TTC549 (cell line): ENCODE data around the gene NPY.
"Not testable (repeated sequence)": the region's sequence is repeated elsewhere in the genome, so short reads cannot be mapped to it uniquely, and the experiment has no call there.

Experiments used
- FAIRE-seq: peaks from 2 replicates; lab custom pipeline; 2012; peaks lifted over from hg19 to GRCh38; lab: Jason Lieb, UNC

The NPY gene

DNA sequence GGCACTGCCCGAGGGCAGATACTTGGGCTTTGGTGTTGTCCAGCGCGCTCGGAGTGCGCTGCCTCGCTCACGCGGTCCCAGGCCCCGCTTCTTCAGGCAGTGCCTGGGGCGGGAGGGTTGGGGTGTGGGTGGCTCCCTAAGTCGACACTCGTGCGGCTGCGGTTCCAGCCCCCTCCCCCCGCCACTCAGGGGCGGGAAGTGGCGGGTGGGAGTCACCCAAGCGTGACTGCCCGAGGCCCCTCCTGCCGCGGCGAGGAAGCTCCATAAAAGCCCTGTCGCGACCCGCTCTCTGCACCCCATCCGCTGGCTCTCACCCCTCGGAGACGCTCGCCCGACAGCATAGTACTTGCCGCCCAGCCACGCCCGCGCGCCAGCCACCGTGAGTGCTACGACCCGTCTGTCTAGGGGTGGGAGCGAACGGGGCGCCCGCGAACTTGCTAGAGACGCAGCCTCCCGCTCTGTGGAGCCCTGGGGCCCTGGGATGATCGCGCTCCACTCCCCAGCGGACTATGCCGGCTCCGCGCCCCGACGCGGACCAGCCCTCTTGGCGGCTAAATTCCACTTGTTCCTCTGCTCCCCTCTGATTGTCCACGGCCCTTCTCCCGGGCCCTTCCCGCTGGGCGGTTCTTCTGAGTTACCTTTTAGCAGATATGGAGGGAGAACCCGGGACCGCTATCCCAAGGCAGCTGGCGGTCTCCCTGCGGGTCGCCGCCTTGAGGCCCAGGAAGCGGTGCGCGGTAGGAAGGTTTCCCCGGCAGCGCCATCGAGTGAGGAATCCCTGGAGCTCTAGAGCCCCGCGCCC lies at the start of gene NPY:
Gene NPY, plus strand, starts transcription at position 294 of the 802 bp plus-strand sequence. CDS start 1,051 bp downstream, outside the sequence.
- FAIRE-seq: no peak

GRCh38 chr7:24239260-24239659 lies 44.7 kb upstream of the NPY start:
- no peak for FAIRE-seq

GRCh38 chr7:24241206-24241605 lies 42.8 kb upstream of the NPY start:
- no peak for FAIRE-seq

- FAIRE-seq: no peak
Measured at GRCh38 chr7:24244554-24244953, 39.4 kb upstream of the NPY start.

DNA sequence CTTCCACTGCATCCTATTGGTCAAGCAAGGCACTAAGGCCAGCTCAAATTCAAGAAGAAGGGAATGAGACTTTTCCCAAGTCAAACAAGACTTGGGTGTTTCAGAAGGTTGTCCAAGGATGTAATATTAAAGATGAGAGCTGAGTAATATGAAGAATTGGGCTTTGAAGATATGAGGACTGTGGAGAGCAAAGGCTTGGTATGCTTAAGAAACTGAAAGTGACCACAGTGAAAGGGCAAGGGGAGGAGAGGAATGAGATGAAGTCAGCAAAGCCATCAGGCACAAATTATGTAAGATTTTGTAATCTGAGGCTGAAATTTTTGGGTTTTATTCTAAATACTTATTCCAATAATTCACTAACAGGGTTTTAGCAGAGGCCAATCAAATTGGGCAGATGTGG lies 38.6 kb upstream of the NPY start:
- FAIRE-seq: no peak

DNA sequence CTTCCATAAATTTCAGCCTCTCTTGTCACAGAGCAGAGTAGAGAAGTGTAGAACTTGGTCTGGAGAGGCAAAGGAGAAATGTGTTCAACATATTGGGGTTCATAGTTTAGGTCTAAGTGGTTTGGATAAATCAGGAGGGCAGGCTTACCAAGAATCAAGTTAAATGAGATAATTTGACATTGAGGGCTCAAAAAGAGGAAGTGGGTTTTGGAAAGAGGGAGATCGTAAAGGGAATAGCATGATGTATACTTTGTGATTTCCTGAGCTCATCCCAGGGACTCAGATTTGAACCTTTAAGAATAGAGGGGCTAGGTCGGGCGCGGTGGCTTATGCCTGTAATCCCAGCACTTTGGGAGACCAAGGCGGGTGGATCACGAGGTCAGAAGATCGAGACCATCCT lies 34.7 kb upstream of the NPY start:
- no peak for FAIRE-seq

DNA sequence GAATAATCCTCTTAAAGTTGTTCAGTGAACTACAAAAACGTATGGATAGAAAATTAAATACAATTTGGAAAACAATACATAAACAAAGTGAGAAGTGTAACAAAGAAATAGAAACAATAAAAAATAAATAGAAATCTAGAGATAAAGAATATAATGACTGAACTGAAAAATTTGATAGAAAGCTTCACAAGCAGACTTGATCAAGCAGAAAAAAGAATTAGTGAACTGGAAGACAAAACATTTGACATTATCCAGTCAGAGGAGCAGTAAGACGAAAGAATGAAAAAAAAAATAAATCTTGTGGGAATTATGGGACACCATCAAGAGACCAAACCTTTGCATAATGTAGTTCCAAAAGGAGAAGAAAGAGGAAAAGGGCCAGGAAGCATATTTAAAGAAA lies 32.4 kb upstream of the NPY start:
- no peak for FAIRE-seq

DNA sequence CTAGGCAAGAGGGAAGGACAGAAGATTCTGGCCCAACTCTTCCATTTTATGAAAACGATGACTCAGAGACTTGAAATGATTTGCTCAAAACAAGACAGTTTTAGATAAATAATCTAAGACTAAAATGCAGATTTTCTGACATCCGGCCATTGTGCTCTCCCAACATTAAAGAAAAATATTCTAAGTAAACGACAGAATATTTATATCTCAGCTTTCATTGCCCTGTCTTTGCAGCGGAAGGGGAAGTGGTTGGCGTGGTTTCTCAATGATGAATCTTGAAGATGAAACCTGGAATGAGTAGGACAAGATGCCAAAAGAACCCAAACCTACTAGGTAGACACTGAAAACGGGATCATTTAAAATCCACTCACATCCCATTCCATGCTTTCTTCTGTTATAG lies 28.9 kb upstream of the NPY start:
- no peak for FAIRE-seq

DNA sequence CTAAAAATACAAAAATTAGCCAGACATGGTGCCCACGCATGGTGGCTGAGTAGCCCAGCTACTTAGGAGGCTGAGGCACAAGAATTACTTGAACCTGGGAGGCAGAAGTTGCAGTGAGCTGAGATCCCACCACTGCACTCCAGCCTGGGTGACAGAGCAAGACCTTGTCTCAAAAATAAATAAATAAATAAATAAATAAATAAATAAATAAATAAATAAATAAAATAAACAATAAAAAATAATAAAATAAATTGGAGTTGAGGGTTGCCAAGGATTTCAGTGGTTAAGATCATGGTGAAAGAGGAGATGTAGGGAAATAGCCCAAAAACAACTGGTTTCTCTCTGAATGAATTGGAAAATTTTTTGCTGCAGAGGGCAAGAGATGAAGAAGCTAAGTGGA lies 25.7 kb upstream of the NPY start:
- FAIRE-seq: not testable (repeated sequence)

GRCh38 chr7:24271938-24272337 lies 12.1 kb upstream of the NPY start:
- FAIRE-seq: no peak

DNA sequence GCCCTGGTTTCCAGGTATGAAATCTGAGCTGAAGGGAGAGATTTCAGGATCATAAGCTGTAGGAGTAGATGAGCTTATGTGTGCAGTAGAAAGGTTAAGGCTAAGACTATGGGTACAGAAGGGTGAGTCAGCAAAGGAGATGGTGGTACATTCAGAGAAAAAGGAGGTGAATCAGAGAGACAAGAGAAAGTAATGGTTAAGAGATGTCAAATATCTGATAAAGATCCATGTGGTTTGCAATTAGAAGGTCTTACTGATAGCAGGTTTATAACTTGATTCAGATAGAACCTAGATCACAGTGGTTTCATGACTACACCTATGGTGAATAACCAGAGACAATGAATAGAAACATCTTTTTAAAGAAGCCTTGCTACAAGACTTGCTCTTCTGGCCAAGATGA lies 4.5 kb upstream of the NPY start:
- FAIRE-seq: no peak

- no peak for FAIRE-seq
Measured at GRCh38 chr7:24283554-24283896, 465 bp upstream of the NPY start.

- FAIRE-seq: no peak
Measured at GRCh38 chr7:24284699-24285506, 913 bp downstream of the NPY start.

DNA sequence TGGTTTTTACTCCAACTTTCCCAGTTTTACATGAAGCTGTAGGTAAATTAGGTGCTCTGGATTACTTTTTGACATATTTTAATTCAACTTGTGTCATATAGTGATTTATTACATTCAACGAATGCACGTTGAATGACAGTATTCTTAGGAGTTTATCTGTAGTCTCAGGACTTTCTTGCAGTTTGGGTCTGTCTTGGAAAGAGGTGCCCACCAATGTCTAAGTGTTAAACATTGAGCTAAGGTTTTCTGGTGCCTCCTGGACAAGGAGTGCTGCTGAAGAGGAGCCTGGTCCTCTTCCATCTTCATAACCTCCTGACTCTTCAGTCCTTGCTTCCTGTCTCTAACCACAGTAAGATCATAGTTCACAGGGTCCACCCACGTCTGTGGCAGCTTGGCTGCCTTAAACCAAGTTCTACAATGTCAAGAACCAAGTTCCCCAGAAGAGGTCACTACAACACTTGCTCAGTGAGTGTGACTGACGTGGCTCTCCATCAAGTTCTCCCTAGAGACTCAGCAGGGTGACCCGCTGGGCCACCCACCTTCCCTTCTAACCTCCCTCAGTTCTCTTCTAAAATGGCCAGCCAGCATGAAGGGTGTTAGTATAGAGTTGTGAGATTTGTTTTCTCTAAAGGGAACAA lies 6.1 kb downstream of the NPY start:
- no peak for FAIRE-seq

- no peak for FAIRE-seq
Measured at GRCh38 chr7:24291271-24291670, 7.3 kb downstream of the NPY start.

- FAIRE-seq: no peak
Measured at GRCh38 chr7:24297362-24297761, 13.4 kb downstream of the NPY start.

DNA sequence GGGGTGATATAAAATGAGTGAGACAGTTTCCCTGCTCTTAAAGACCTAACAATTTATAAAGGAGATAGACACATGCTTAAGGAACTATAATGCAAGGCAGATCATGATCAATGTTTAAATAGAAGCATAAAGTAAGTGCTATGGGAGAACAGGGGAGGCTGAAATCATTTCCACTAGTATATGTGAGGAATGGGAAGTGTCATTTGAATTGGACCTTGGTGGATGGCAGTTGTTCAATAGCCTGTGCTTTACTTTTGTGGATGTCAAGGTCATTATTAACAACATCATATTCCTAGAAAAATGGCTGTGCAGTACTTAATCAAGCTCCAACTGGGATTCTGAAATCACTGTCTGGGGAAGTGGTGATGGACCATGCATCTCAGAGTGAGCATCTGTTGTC lies 14.7 kb downstream of the NPY start:
- FAIRE-seq: no peak

DNA sequence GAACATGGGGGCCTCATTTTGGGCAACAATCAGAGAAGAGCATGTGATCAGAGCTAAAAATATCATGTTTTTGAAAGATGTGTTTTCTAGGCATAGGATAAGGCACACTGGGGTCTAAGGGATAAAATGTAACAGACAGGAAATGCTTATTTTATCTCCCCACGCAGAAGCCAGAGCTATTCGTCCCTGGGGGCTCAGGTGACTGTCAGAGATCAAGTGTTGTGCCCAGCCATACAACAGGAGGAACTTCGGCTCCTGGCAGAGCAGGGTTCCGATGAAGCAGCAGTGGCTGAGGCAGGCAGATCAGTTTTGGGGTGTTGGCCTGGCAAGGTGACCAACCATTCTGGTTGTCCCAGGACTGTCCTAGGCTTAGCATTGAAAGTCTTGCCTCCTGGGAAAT lies 15.2 kb downstream of the NPY start:
- no peak for FAIRE-seq

- no peak for FAIRE-seq
Measured at GRCh38 chr7:24301703-24302102, 17.7 kb downstream of the NPY start.

DNA sequence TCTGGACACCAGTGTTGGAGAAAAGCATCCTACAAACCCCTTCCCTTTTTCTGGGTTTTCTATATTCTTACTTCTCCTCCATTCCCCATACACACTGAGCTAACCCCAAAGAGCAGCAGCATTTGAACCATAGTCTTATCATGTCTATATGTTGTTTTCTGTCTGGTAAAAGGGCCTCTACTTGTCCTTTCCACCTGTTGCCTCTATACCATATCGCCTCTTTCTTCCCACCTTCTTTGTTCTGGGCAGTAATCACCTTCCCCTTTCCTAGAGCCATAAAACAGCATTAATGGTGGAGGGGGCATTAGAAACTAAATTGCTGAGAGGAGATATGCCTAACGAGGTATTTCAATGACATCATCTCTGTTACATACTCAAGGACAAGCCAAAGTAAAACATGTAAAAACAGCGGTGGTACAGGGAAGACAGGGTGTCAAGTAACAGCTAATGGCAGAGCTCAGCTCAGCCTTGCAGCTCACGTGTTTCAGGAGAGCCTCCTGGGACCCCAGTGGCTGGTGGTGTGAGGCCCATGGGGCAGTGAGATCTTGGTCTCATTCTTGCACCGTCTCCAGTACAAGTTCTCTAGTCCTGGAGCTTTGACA lies 20.6 kb downstream of the NPY start:
- FAIRE-seq: no peak

GRCh38 chr7:24307326-24307725 lies 23.3 kb downstream of the NPY start:
- no peak for FAIRE-seq

DNA sequence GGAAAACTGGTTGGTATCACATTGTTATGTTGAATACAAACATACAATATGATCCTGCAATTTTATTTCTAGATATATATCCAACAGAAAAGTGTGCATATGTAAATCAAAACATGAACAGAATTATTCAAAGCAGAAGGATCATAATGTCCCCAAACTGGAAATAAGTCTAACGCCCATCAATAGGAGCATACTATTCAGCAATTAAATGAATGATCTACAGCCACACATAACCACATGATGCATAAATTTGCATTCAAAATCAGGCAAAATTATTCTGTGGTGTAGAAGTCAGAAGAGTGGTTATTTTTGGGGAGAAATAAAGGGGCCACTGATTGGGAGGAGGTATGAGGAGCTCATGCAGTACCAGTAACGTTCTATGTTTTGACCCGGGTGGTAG lies 28.6 kb downstream of the NPY start:
- no peak for FAIRE-seq

GRCh38 chr7:24313777-24314176 lies 29.8 kb downstream of the NPY start:
- no peak for FAIRE-seq
